HG03064 (cell line): Measurements from ENCODE around the gene MGMT.

ENCODE experiments used
- ATAC-seq: cut with Tn5 transposase; IDR thresholded peaks from one replicate; pipeline ENCODE4 v1.9.1; 2021; ENCODE audit warnings: low read depth; ENCODE audit not compliant: unreplicated experiment

MGMT gene

GRCh38 chr10:129766611-129767550 lies 299.8 kb downstream of the MGMT start:
- no peak for ATAC-seq

GRCh38 chr10:129767751-129768150 lies 300.7 kb downstream of the MGMT start:
- no peak for ATAC-seq

GRCh38 chr10:129768437-129769355 lies 301.7 kb downstream of the MGMT start:
- ATAC-seq, result no peak

- ATAC-seq, result no peak
Observed at GRCh38 chr10:129769381-129770116, 302.5 kb downstream of the MGMT start.

GRCh38 chr10:129770286-129770685 lies 303.2 kb downstream of the MGMT start:
- no peak for ATAC-seq

GRCh38 chr10:129771024-129771423 lies 304.0 kb downstream of the MGMT start:
- ATAC-seq, result no peak

- ATAC-seq, result no peak
Observed at GRCh38 chr10:129771576-129771975, 304.5 kb downstream of the MGMT start.

GRCh38 chr10:129771991-129772431 lies 305.0 kb downstream of the MGMT start:
- ATAC-seq, result no peak

GRCh38 chr10:129772468-129773358 lies 305.7 kb downstream of the MGMT start:
- ATAC-seq, result no peak

- no peak for ATAC-seq
Observed at GRCh38 chr10:129773359-129773990, 306.4 kb downstream of the MGMT start.

GRCh38 chr10:129774082-129774735 lies 307.2 kb downstream of the MGMT start:
- ATAC-seq, result no peak

GRCh38 chr10:129774736-129775401 lies 307.8 kb downstream of the MGMT start:
- no peak for ATAC-seq

GRCh38 chr10:129775681-129776080 lies 308.6 kb downstream of the MGMT start:
- ATAC-seq, result no peak

- ATAC-seq, result no peak
Observed at GRCh38 chr10:129777687-129778086, 310.6 kb downstream of the MGMT start.

GRCh38 chr10:129778571-129778970 lies 311.5 kb downstream of the MGMT start:
- no peak for ATAC-seq

GRCh38 chr10:129779126-129780111 lies 312.4 kb downstream of the MGMT start:
- ATAC-seq, result no peak

GRCh38 chr10:129780198-129780597 lies 313.2 kb downstream of the MGMT start:
- ATAC-seq, result no peak
